Measurements from ENCODE around the gene TRIM71. TPM values are rescaled to one million over a fixed set of nuclear protein-coding genes. Genes with fewer than 3 reads are reported as not detected.

The TRIM71 gene
- total and polyA plus RNA-seq, 7 experiments from 2014 or later, result 0.20 TPM; not detected in 6

DNA sequence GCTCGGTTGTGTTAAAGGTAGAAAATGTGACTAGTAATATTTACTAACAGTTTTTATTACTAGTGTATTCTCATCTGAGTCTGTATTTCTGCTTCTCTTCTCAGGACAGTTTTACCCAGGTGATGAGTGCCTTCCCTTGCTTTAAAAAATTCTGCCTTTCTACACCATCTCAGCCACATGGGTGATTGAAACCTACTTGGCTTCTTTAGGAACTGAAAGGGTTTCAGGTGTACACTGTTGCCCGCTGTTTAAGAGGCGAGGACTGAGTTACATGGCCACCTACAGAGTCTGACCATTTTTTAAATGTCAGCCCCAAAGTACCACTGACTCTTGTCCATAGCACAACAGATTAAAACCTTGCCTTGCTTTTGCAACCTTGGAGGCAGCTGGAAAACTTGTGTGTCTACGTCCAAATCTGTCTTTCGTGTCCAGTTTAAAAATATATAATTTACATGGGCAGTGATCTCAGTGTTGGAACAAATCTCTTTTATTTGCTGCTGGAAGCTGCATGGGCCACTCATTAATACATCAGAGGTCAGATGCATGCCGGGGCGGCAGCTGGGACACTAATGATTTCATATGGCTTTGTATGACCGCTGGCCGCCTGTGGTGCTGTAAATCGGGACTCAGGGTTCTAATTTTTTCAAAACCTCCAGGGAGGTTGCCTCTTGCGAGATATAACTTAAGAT lies 44.6 kb downstream of the TRIM71 start:
- H3K36me3 ChIP-seq (ENCODE audit: control insufficient read depth in 2 of 3, insufficient read depth in 3 of 3, low read length in 3 of 3), result no peaks in the 10 kb centered on the region
- peaks cover 0 to 10% (median 0%) of the 10 kb centered on the region in 5 donors for H3K27me3 Mint-ChIP-seq
- CTCF ChIA-PET, result no interaction called here
- no peaks in the 10 kb centered on the region for H3K9me3 ChIP-seq (ENCODE audit: control insufficient read depth in 2 of 3, low read length in 3 of 3)
- H3K27ac ChIP-seq (ENCODE audit: low read depth, low read length), result no peak overlapping the region
- H3K36me3 Mint-ChIP-seq, result no peaks in the 10 kb centered on the region
- ATAC-seq (no peak), DNase-seq (no peak)
- no peaks in the 10 kb centered on the region for H3K27me3 ChIP-seq (ENCODE audit: control insufficient read depth in 2 of 2, insufficient read depth in 2 of 2, low read length in 2 of 2)
- POLR2A ChIA-PET, result no interaction called here
- no peaks in the 10 kb centered on the region for H3K9me3 Mint-ChIP-seq
- no peak overlapping the region for H3K27ac Mint-ChIP-seq
- H3K4me1 Mint-ChIP-seq, result no peaks in the 10 kb centered on the region
- H3K4me3 Mint-ChIP-seq, result no peak overlapping the region
- H3K4me1 ChIP-seq (ENCODE audit: control insufficient read depth in 2 of 2, insufficient read depth in 2 of 2, low read length in 2 of 2), result no peaks in the 10 kb centered on the region
- H3K4me3 ChIP-seq (ENCODE audit: low read length), result no peak overlapping the region
- intact Hi-C loops (cut with micrococcal nuclease), result no loop called here

- Histone ChIP-seq H3K36me3 (ENCODE audit: control insufficient read depth in 2 of 3, insufficient read depth in 3 of 3, low read length in 3 of 3) (no peaks in the 10 kb centered on the region), H3K4me1 (ENCODE audit: control insufficient read depth in 2 of 2, insufficient read depth in 2 of 2, low read length in 2 of 2) (no peaks in the 10 kb centered on the region), H3K27ac (ENCODE audit: low read depth, low read length) (no peak overlapping the region), H3K4me3 (ENCODE audit: low read length) (no peak overlapping the region), H3K9me3 (ENCODE audit: control insufficient read depth in 2 of 3, low read length in 3 of 3) (no peaks in the 10 kb centered on the region), H3K27me3 (ENCODE audit: control insufficient read depth in 2 of 2, insufficient read depth in 2 of 2, low read length in 2 of 2) (no peaks in the 10 kb centered on the region)
- DNase-seq, result no peak
- no peaks in the 10 kb centered on the region for H3K36me3 Mint-ChIP-seq
- H3K9me3 Mint-ChIP-seq, result no peaks in the 10 kb centered on the region
- CTCF ChIA-PET, result no interaction called here
- no peaks in the 10 kb centered on the region for H3K4me1 Mint-ChIP-seq
- ATAC-seq, result no peak
- intact Hi-C loops (cut with micrococcal nuclease), result no loop called here
- peaks cover 0 to 7% (median 0%) of the 10 kb centered on the region in 5 donors for H3K27me3 Mint-ChIP-seq
- no peak overlapping the region for H3K4me3 Mint-ChIP-seq
- POLR2A ChIA-PET, result no interaction called here
- H3K27ac Mint-ChIP-seq, result no peak overlapping the region
Observed at GRCh38 chr3:32862936-32863487, 45.2 kb downstream of the TRIM71 start.

DNA sequence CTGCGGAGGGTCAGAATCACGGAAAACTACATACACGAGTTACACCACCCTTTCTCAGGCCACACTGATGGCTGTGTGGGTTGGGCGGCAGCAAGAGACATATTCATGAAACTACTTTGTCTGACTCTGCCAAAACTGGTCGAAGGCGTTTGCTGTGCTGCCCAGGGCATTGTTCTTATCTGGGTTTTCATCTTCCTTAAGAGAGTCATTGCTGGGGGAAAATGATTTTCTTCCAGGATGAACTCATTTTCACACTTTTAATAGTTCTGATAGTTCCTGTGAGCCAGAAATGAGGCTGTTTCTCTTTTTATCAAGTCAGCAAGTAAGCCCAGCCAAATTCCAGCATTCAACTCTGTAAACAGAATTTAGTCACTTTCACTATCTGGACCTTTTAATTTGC lies 47.6 kb downstream of the TRIM71 start:
- Histone ChIP-seq H3K27me3 (ENCODE audit: control insufficient read depth in 2 of 2, insufficient read depth in 2 of 2, low read length in 2 of 2) (no peaks in the 10 kb centered on the region), H3K4me1 (ENCODE audit: control insufficient read depth in 2 of 2, insufficient read depth in 2 of 2, low read length in 2 of 2) (no peaks in the 10 kb centered on the region), H3K36me3 (ENCODE audit: control insufficient read depth in 2 of 3, insufficient read depth in 3 of 3, low read length in 3 of 3) (no peaks in the 10 kb centered on the region), H3K4me3 (ENCODE audit: low read length) (no peak overlapping the region), H3K27ac (ENCODE audit: low read depth, low read length) (no peak overlapping the region), H3K9me3 (ENCODE audit: control insufficient read depth in 2 of 3, low read length in 3 of 3) (no peaks in the 10 kb centered on the region)
- intact Hi-C loops (cut with micrococcal nuclease), result no loop called here
- CTCF ChIA-PET, result no interaction called here
- no peak overlapping the region for H3K27ac Mint-ChIP-seq
- H3K27me3 Mint-ChIP-seq, result peaks cover 0 to 3% (median 0%) of the 10 kb centered on the region in 5 donors
- no peak for DNase-seq
- no peak for ATAC-seq
- no peaks in the 10 kb centered on the region for H3K9me3 Mint-ChIP-seq
- POLR2A ChIA-PET, result no interaction called here
- no peaks in the 10 kb centered on the region for H3K4me1 Mint-ChIP-seq
- H3K4me3 Mint-ChIP-seq, result no peak overlapping the region
- H3K36me3 Mint-ChIP-seq, result no peaks in the 10 kb centered on the region

DNA sequence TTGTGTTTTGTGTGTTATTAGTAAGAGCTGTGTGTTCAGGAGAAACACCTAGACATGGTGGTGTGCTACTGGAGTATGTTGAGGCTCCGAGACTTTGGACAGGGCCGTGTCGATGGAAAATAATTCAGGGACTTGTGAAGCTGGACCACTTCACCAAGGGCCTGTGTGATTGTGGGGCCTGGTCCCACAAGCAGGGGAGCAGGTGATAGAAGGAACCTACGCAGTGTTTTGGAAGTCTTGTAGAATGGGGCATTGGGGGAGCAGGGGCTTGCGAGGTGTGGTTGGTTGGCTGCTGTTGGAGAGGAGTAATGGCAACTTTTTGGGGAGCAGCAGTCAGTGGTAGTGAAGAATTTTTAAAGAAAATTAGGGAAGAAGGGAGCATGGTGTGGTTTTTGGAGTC lies 48.7 kb downstream of the TRIM71 start:
- no peak overlapping the region for H3K27ac Mint-ChIP-seq

DNA sequence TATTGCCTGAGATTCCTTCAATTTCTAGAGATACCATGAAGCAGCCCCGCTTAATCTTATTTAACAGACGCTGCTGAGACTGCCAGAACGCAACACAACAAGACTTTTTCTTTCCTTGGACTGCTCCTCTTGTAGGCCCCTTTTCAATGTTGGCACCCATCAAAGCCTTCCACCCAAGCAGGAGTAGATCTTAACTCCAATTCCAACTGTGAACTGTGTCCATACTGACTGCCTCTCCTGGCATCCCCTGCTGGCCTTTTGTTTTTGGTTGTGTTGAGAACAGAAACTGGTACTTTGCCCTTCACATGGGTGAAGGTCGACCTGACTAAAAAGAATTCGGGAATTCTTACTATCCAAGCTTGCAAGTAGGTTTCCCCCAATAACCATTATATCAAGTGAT lies 50.2 kb downstream of the TRIM71 start:
- Histone ChIP-seq H3K27ac (ENCODE audit: low read depth, low read length) (no peak overlapping the region), H3K4me1 (ENCODE audit: control insufficient read depth in 2 of 2, insufficient read depth in 2 of 2, low read length in 2 of 2) (no peaks in the 10 kb centered on the region), H3K27me3 (ENCODE audit: control insufficient read depth in 2 of 2, insufficient read depth in 2 of 2, low read length in 2 of 2) (no peaks in the 10 kb centered on the region), H3K9me3 (ENCODE audit: control insufficient read depth in 2 of 3, low read length in 3 of 3) (no peaks in the 10 kb centered on the region), H3K36me3 (ENCODE audit: control insufficient read depth in 2 of 3, insufficient read depth in 3 of 3, low read length in 3 of 3) (no peaks in the 10 kb centered on the region), H3K4me3 (ENCODE audit: low read length) (no peak overlapping the region)
- Mint-ChIP-seq H3K9me3 (no peaks in the 10 kb centered on the region), H3K27ac (no peak overlapping the region), H3K4me1 (peaks cover 0 to 3% (median 0%) of the 10 kb centered on the region in 7 donors), H3K36me3 (no peaks in the 10 kb centered on the region), H3K27me3 (peaks cover 0 to 16% (median 0%) of the 10 kb centered on the region in 5 donors), H3K4me3 (no peak overlapping the region)
- DNase-seq (no peak), ATAC-seq (no peak)
- intact Hi-C loops (cut with micrococcal nuclease), result no loop called here
- POLR2A ChIA-PET, result no interaction called here
- CTCF ChIA-PET, result no interaction called here

More for the DNA sequence above, 48.7 kb downstream of the TRIM71 start:
- DNase-seq, result no peak
- Mint-ChIP-seq H3K9me3 (no peaks in the 10 kb centered on the region), H3K4me1 (peaks cover 0 to 3% (median 0%) of the 10 kb centered on the region in 7 donors), H3K27me3 (peaks cover 0 to 10% (median 0%) of the 10 kb centered on the region in 5 donors), H3K4me3 (no peak overlapping the region), H3K36me3 (no peaks in the 10 kb centered on the region)
- Histone ChIP-seq H3K9me3 (ENCODE audit: control insufficient read depth in 2 of 3, low read length in 3 of 3) (no peaks in the 10 kb centered on the region), H3K4me3 (ENCODE audit: low read length) (no peak overlapping the region), H3K36me3 (ENCODE audit: control insufficient read depth in 2 of 3, insufficient read depth in 3 of 3, low read length in 3 of 3) (no peaks in the 10 kb centered on the region), H3K27ac (ENCODE audit: low read depth, low read length) (no peak overlapping the region), H3K27me3 (ENCODE audit: control insufficient read depth in 2 of 2, insufficient read depth in 2 of 2, low read length in 2 of 2) (no peaks in the 10 kb centered on the region), H3K4me1 (ENCODE audit: control insufficient read depth in 2 of 2, insufficient read depth in 2 of 2, low read length in 2 of 2) (no peaks in the 10 kb centered on the region)
- POLR2A ChIA-PET, result no interaction called here
- CTCF ChIA-PET, result no interaction called here
- intact Hi-C loops (cut with micrococcal nuclease), result no loop called here
- no peak for ATAC-seq

GRCh38 chr3:32868719-32869512 lies 51.1 kb downstream of the TRIM71 start:
- CTCF ChIA-PET, result no interaction called here
- Mint-ChIP-seq H3K4me3 (no peak overlapping the region), H3K27ac (no peak overlapping the region), H3K27me3 (peaks cover 0 to 20% (median 0%) of the 10 kb centered on the region in 5 donors), H3K36me3 (no peaks in the 10 kb centered on the region), H3K4me1 (peaks cover 0 to 3% (median 0%) of the 10 kb centered on the region in 7 donors), H3K9me3 (no peaks in the 10 kb centered on the region)
- intact Hi-C loops (cut with micrococcal nuclease), result no loop called here
- no peaks in the 10 kb centered on the region for H3K4me1 ChIP-seq (ENCODE audit: control insufficient read depth in 2 of 2, insufficient read depth in 2 of 2, low read length in 2 of 2)
- POLR2A ChIA-PET, result no interaction called here
- H3K9me3 ChIP-seq (ENCODE audit: control insufficient read depth in 2 of 3, low read length in 3 of 3), result no peaks in the 10 kb centered on the region
- H3K27ac ChIP-seq (ENCODE audit: low read depth, low read length), result no peak overlapping the region
- ATAC-seq, result no peak
- H3K27me3 ChIP-seq (ENCODE audit: control insufficient read depth in 2 of 2, insufficient read depth in 2 of 2, low read length in 2 of 2), result no peaks in the 10 kb centered on the region
- DNase-seq, result no peak
- H3K36me3 ChIP-seq (ENCODE audit: control insufficient read depth in 2 of 3, insufficient read depth in 3 of 3, low read length in 3 of 3), result no peaks in the 10 kb centered on the region
- H3K4me3 ChIP-seq (ENCODE audit: low read length), result no peak overlapping the region
